GM23248 (cell line): ENCODE data around the gene C15orf40.

Experiments used
- EZH2 ChIP-seq: fragments of 200-600 bp; sonication (generic); IDR thresholded peaks from 2 replicates; pipeline ENCODE4 v1.6.1; 2018; ENCODE audit warnings: antibody characterized with exemption, mild to moderate bottlenecking; ENCODE audit not compliant: insufficient read depth, poor library complexity, severe bottlenecking
- EZH2phosphoT487 ChIP-seq: fragments of 200-600 bp; sonication (generic); IDR thresholded peaks from 2 replicates; pipeline ENCODE4 v1.6.1; 2018; ENCODE audit warnings: antibody characterized with exemption, moderate library complexity, mild to moderate bottlenecking, low read depth; ENCODE audit not compliant: insufficient read depth

GRCh38 chr15:82964890-82965289 lies 46.5 kb downstream of the C15orf40 start:
- no peak for TF ChIP-seq EZH2phosphoT487
- no peak for TF ChIP-seq EZH2
